ENCODE measurements around the gene AGAP2.

- TF ChIP-seq CTCF (IDR thresholded peaks at IDR 0.05) (no peak), POLR2A (IDR thresholded peaks at IDR 0.05) (no peak)
These were observed 21.9 kb upstream of the AGAP2 start for GRCh38 chr12:57760347-57760982.
